ENCODE results near the gene CTSH.

CTSH gene

GRCh38 chr15:78923480-78924360 lies 21.1 kb downstream of the CTSH start:
- no peak for DNase-seq (ENCODE audit: low spot score)
- no peak for TF ChIP-seq CTCF (IDR thresholded peaks at IDR 0.05; ENCODE audit: extremely low read depth, missing control alignments)

GRCh38 chr15:78923015-78923414 lies 21.8 kb downstream of the CTSH start:
- DNase-seq (ENCODE audit: low spot score): no peak
- TF ChIP-seq CTCF (IDR thresholded peaks at IDR 0.05; ENCODE audit: extremely low read depth, missing control alignments): no peak

GRCh38 chr15:78922527-78922926 lies 22.3 kb downstream of the CTSH start:
- no peak for DNase-seq (ENCODE audit: low spot score)
- no peak for TF ChIP-seq CTCF (IDR thresholded peaks at IDR 0.05; ENCODE audit: extremely low read depth, missing control alignments)

GRCh38 chr15:78921940-78922339 lies 22.9 kb downstream of the CTSH start:
- TF ChIP-seq CTCF (IDR thresholded peaks at IDR 0.05; ENCODE audit: extremely low read depth, missing control alignments): no peak
- no peak for DNase-seq (ENCODE audit: low spot score)

- no peak for TF ChIP-seq CTCF (IDR thresholded peaks at IDR 0.05; ENCODE audit: extremely low read depth, missing control alignments)
- no peak for DNase-seq (ENCODE audit: low spot score)
Measured at GRCh38 chr15:78921517-78921916, 23.3 kb downstream of the CTSH start.

GRCh38 chr15:78917888-78918287 lies 27.0 kb downstream of the CTSH start:
- no peak for DNase-seq (ENCODE audit: low spot score)
- TF ChIP-seq CTCF (IDR thresholded peaks at IDR 0.05; ENCODE audit: extremely low read depth, missing control alignments): no peak

GRCh38 chr15:78916088-78916487 lies 28.8 kb downstream of the CTSH start:
- TF ChIP-seq CTCF (IDR thresholded peaks at IDR 0.05; ENCODE audit: extremely low read depth, missing control alignments): no peak
- no peak for DNase-seq (ENCODE audit: low spot score)

Measured in GM20000 (cell line).